ENCODE measurements around the gene RHOT1.
"Not testable (repeated sequence)": the region's sequence is repeated elsewhere in the genome, so short reads cannot be mapped to it uniquely, and the experiment has no call there.

RHOT1 gene

GRCh38 chr17:32124985-32125847 lies 17.1 kb upstream of the RHOT1 start:
- DNase-seq (ENCODE audit: low spot score): no peak

GRCh38 chr17:32125848-32126153 lies 16.5 kb upstream of the RHOT1 start:
- no peak for DNase-seq (ENCODE audit: low spot score)

GRCh38 chr17:32126325-32126724 lies 16.0 kb upstream of the RHOT1 start:
- no peak for DNase-seq (ENCODE audit: low spot score)

GRCh38 chr17:32126746-32127145 lies 15.6 kb upstream of the RHOT1 start:
- no peak for DNase-seq (ENCODE audit: low spot score)

- peak; percentile 81 for DNase-seq (ENCODE audit: low spot score)
Observed at GRCh38 chr17:32127158-32127897, 15.0 kb upstream of the RHOT1 start.

- peak; percentile 27 for DNase-seq (ENCODE audit: low spot score)
Observed at GRCh38 chr17:32128470-32128869, 13.8 kb upstream of the RHOT1 start.

GRCh38 chr17:32135497-32136117 lies 6.7 kb upstream of the RHOT1 start:
- DNase-seq (ENCODE audit: low spot score): not testable (repeated sequence)

GRCh38 chr17:32136856-32137255 lies 5.4 kb upstream of the RHOT1 start:
- DNase-seq (ENCODE audit: low spot score): no peak

- DNase-seq (ENCODE audit: low spot score): not testable (repeated sequence)
Observed at GRCh38 chr17:32139504-32139903, 2.8 kb upstream of the RHOT1 start.

- DNase-seq (ENCODE audit: low spot score): peak; percentile 72
Observed at GRCh38 chr17:32141258-32141657, 1.0 kb upstream of the RHOT1 start.

GRCh38 chr17:32141679-32142037 lies 644 bp upstream of the RHOT1 start:
- no peak for DNase-seq (ENCODE audit: low spot score)

- peak; percentile 60 for DNase-seq (ENCODE audit: low spot score)
Observed at GRCh38 chr17:32142857-32143526, 690 bp downstream of the RHOT1 start.

- DNase-seq (ENCODE audit: low spot score): no peak
Observed at GRCh38 chr17:32143527-32143870, 1.2 kb downstream of the RHOT1 start.

- not testable (repeated sequence) for DNase-seq (ENCODE audit: low spot score)
Observed at GRCh38 chr17:32144442-32144841, 2.1 kb downstream of the RHOT1 start.

- no peak for DNase-seq (ENCODE audit: low spot score)
Observed at GRCh38 chr17:32148351-32148750, 6.0 kb downstream of the RHOT1 start.

- no peak for DNase-seq (ENCODE audit: low spot score)
Observed at GRCh38 chr17:32150358-32150757, 8.1 kb downstream of the RHOT1 start.

- no peak for DNase-seq (ENCODE audit: low spot score)
Observed at GRCh38 chr17:32152130-32152529, 9.8 kb downstream of the RHOT1 start.

GRCh38 chr17:32155896-32156295 lies 13.6 kb downstream of the RHOT1 start:
- DNase-seq (ENCODE audit: low spot score): no peak

- no peak for DNase-seq (ENCODE audit: low spot score)
Observed at GRCh38 chr17:32156656-32157055, 14.4 kb downstream of the RHOT1 start.

- DNase-seq (ENCODE audit: low spot score): no peak
Observed at GRCh38 chr17:32157225-32157624, 14.9 kb downstream of the RHOT1 start.

- DNase-seq (ENCODE audit: low spot score): no peak
Observed at GRCh38 chr17:32158870-32159585, 16.7 kb downstream of the RHOT1 start.

Data from cerebellar cortex (tissue), 1 donor.